NCI-H524 (cell line): Measurements from ENCODE around the gene SHROOM2.
"Not testable (repeated sequence)": the region's sequence is repeated elsewhere in the genome, so short reads cannot be mapped to it uniquely, and the experiment has no call there.

Experiments used
- DNase-seq, 2 experiments: peaks; one replicate each; lab custom pipeline; 2025; lab: John Stamatoyannopoulos, UW

The SHROOM2 gene

GRCh38 chrX:9829308-9830267 is 43.4 kb downstream of the SHROOM2 start:
- DNase-seq: no peak

GRCh38 chrX:9832811-9833210 is 46.6 kb downstream of the SHROOM2 start:
- peak; percentile 10 to 68 for DNase-seq

DNA sequence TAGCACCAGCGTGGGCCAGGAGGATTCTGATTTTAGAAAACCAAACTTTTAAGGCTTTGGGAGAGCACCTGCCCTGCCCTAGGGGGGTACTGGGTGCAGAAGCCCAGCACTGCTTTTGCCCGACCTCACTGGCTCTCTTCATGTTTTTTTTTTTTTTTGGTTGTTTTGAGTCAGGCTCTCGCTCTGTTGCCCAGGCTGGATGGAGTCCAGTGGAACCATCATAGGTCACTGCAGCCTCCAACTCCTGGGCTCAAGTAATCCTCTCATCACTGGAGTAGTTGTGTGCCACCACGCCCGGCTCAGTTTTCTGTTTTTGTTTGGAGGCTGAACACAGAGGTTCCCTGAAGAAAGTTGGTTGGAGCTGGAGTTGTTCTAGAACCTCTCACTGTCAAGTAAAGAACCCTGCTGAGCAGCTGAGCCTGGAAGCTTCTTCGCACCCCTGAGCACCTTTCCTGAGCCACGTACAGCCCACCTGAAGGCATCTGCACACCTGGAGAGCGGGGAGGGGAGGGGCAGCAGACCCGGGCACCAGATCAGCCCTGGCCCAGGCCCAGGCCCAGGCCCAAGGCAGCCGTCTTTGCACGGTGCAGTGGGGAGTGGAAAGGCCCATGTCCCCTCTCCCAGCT is 49.5 kb downstream of the SHROOM2 start:
- no peak for DNase-seq

GRCh38 chrX:9842541-9842940 is 56.3 kb downstream of the SHROOM2 start:
- no peak for DNase-seq

DNA sequence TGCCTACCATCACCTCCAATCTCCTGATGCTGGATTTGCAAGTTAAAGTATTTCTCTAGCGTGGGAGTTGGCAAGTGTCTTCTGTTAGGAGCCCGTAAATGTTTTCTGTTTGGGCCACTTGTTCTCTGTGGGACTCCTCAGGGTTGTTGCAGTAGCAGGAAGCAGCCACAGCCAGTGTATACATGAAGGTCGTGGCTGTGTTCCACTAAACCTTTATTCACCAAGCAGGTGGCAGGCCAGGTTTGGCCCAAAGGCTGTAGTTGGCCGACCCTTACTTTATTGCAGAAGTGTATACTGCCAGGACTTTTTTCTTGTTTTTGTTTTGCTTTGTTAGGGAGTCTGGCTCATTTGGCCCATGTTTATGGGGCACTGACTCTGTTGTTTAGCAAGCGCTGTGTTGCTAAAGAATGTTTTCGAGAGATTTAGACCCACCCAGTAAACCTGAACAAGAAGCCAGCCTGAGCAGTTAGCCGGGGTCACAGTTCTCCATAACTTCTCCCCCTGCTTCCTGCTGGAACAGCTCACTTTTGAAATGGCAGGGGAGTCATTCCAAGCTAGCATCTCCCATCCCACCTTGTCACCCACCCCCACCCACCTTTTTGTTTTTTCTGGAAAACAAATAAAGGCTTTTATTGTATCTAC is 58.8 kb downstream of the SHROOM2 start:
- no peak for DNase-seq

GRCh38 chrX:9845578-9845952 is 59.3 kb downstream of the SHROOM2 start:
- DNase-seq: no peak

GRCh38 chrX:9846631-9847030 is 60.4 kb downstream of the SHROOM2 start:
- no peak for DNase-seq

GRCh38 chrX:9847071-9847470 is 60.8 kb downstream of the SHROOM2 start:
- DNase-seq: no peak

DNA sequence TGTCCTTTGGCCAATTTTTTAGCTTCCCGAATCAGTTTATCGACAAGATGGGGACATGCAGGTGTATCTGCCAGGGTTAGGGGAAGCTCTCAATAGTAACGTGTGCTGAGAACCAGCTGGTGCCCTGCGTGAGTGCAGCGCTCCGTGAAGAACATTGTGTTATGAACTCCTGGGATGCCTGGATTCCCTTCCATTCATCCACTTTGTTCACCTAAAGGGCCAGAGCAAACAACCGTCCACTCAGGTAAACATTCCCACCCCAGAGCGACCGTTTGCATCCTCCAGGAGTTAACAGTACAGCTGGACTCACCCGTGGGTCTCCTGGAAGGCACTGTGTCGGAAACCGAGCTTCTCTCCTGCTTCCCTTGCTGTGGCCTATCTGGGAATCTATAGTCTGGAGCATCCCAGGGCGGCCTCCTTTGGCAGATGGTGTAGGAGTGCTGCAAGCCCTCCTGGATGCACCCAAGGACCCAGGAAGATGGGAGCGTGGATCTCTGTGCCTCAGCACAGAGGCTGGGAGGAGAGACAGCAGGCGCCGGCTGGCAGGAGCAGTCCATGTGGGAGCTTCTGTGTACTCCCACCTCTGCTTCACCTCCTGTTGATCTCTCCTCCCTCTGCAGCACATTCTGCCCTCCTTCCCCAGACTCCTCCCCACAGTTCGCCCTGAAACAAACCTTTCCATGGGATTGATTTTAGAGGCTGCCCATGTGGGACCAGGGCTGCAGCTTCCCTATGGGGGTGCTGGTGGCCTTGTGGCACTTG is 62.7 kb downstream of the SHROOM2 start:
- DNase-seq: peak in 1 of 2 experiments; percentile 16

GRCh38 chrX:9851890-9852289 is 65.7 kb downstream of the SHROOM2 start:
- no peak for DNase-seq

DNA sequence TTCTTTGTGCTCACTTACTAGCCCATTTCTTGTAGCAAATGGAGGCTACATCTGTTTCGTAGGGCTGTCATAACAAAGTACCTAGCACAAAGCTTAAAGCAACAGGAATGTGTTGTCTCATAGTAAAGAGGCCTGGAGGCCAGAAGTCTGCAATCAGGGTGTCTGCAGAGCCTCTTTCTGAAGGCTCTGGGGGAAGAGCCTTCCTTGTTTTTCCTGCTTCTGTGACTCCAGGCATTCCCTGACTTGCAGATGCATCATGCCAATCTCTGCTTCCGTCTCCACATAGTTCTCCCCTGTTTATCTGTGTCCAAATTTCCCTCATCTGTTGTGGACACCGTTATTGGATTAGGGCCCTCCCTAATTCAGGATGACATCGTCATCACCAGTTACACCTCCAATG is 67.1 kb downstream of the SHROOM2 start:
- DNase-seq: no peak

DNA sequence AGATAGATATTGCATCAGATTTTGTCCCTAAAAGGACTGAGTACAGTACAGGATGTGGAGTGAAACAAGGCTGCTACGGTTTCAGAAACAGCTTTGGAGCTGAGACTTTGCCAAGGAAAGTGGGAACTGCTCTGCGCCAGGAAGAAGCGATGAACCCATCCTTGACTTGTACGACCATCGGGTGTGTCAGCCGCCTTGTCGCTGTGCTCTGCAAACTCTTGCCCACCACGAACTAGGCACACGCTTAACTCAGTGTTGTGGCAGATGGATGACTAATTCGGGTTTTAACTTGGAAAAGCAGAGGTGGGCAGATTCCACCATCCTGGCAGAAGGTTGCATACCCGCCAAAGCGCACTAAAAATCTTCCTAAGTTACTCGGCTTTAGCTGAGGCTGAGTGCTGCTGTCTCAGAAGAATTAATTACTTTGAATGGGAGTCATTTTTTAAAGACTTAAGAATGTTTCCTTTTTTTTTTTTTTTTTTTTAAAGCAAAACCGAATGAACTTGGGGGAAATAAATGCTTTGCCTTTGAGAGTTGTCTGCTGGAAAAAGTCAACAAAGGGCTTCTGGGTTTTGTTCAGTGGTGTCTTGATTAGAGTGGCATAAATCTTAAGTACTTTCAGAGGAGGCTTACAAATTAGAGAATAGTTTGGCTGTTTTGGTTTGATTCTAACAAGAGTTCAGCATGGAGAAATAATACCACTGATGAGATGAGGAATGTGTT is 69.5 kb downstream of the SHROOM2 start:
- DNase-seq: peak in 1 of 2 experiments; percentile 4

DNA sequence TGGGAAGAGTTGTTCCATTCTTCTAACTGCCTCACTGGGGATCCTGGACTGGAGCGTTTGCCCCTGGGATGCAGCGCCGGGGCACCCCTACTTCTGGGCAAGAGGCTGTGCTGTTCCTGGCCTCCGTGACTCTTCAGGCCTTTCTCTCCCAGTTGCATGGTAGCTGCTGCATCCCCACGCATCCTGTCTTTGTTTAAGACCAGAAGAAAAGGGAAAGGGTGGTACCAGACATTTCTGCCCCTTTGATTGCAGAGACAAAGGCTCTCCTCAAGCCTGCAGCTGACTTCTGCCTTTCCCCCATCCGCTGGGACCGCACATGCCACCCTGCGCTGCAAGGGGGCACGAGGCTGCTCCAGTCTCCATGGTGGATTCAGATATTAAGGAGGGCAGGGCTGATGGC is 70.4 kb downstream of the SHROOM2 start:
- no peak for DNase-seq

DNA sequence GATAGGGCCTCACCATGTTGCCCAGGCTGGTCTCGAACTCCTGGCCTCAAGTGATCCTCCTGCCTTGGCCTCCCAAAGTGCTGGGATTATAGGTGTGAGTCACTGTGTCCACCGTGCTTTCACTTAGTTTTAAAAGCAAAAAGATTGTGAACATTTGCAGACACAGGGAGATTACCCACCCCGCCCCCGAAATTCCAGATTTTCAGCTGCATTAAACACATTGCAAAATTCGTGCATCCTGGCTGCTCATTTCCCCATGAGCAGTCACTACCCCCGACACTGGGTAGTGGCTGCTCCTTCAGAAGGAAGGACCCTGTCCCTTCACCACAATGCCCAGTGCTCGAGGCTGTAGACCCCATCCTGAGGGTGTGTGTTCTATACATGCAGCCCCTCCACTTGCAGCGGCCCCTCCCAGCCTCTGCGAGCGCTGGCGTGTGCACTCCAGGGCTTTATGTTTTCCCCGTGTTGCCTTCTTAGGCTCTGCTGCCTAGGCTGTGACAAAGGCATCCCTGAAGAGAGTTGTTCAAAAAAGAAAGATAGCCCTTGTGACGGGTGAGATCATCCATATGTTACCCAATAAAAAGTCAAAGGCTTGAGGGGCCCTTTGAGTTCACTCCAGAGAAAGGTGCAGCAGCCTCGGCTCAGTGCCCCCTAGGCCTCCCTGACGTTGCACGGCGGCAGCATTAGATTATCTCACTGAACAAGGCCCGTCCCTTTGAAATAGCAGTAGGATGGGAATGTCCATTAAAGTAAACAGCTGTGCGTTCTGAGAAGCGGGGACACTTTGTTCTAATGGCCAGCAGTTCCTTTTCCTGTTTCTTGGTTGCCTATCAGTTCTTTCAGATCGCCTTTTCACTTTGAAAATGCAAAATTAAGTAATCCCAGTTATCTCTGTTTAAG is 71.6 kb downstream of the SHROOM2 start:
- no peak for DNase-seq

- not testable (repeated sequence) for DNase-seq
Observed at GRCh38 chrX:9858684-9859083, 72.5 kb downstream of the SHROOM2 start.

DNA sequence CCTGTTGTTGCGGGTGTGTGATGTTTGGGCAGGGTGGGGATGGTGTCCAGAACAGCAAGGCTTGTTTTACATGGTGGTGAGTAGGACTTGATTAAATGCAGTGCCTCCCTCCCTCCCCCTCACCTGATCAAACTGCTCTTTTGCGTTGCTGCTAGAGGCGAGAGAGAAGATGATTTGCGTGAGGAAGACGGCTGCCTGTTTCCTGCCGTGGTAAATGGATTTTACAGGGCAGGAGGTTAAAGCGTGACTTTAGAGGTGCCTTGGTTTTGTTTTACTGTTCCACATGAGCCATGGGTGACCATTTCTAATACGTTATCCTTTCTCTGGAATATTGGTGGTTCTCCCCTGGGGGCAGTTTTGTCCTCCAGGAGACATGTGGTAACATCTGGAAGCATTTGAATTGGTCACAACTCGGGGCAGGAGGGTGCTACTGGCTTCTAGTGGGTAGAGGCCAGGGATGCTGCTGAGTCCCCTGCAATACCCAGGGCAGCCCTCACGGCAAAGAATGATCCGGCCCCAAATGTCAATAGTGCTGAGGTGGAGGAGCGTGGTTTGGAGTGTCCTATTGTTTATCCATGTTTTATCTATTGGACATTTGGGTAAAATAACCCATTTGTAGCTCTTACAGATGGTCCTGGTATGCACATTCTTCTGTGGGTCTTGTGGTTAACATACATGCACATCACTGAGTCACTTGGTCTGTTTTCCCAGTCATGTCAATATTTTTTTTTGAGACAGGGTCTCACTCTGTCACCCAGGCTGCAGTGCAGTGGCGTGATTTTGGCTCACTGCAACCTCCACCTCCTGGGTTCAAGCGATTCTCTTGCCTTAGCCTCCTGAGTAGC is 73.7 kb downstream of the SHROOM2 start:
- no peak for DNase-seq

DNA sequence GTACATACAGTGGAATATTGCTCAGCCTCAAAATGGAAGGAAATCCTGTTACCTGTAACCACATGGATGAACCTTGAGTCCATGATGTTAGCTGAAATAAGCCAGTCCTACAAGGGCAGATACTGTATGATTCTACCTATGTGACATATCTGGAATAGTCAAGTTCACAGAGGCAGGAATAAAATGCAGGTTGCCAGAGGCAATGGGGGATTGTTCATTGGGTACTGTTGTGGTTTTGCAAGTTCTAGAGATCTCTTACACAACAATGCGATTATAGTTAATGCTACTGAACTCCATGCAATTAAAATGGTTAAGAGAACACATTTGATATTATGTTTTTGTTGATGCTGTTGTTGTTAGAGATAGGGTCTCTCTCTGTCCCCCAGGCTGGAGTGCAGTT is 74.6 kb downstream of the SHROOM2 start:
- DNase-seq: no peak

DNA sequence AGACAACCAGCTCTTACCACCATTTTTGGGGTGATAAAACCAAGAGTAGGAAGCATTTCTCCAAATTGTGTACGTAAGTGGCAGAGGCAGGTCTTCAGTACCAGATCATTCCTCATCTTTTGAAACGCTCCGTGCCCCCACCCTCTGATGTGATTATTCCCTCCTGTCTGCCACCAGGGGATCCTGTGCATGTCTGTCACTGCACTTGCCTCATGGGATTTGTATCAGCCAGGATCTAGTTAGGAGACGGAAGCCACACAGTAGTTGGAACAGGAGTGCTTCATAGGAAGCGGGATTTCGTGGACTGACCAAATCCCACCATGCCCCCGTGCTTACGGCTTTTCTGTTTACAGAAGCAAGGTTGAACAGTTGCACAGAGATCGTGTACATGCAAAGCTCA is 75.5 kb downstream of the SHROOM2 start:
- peak in 1 of 2 experiments; percentile 17 for DNase-seq

GRCh38 chrX:9862525-9862924 is 76.3 kb downstream of the SHROOM2 start:
- DNase-seq: no peak
